ENCODE measurements around the gene HOXA7.

The HOXA7 gene

GRCh38 chr7:27159266-27160144, 3.0 kb upstream of the HOXA7 start:
- H3K4me3 ChIP-seq: peak overlapping the region; percentile 68
- no peak for TF ChIP-seq CTCF (IDR thresholded peaks at IDR 0.05)
- H3K27ac ChIP-seq: no peak overlapping the region
- DNase-seq (ENCODE audit: low spot score): no peak

GRCh38 chr7:27158436-27159265, 2.2 kb upstream of the HOXA7 start:
- Histone ChIP-seq H3K4me3 (no peak overlapping the region), H3K27ac (no peak overlapping the region)
- TF ChIP-seq CTCF (IDR thresholded peaks at IDR 0.05): no peak
- DNase-seq (ENCODE audit: low spot score): no peak

- H3K4me3 ChIP-seq: no peak overlapping the region
- no peak overlapping the region for H3K27ac ChIP-seq
- no peak for TF ChIP-seq CTCF (IDR thresholded peaks at IDR 0.05)
- DNase-seq (ENCODE audit: low spot score): no peak
Measured at GRCh38 chr7:27157702-27158431, 1.4 kb upstream of the HOXA7 start.

- no peak overlapping the region for H3K27ac ChIP-seq
- DNase-seq (ENCODE audit: low spot score): no peak
- no peak for TF ChIP-seq CTCF (IDR thresholded peaks at IDR 0.05)
- H3K4me3 ChIP-seq: peak overlapping the region; percentile 53
Measured at GRCh38 chr7:27156916-27157701, 634 bp upstream of the HOXA7 start.

GRCh38 chr7:27155816-27156507, 513 bp downstream of the HOXA7 start:
- H3K27ac ChIP-seq: no peak overlapping the region
- peak overlapping the region; percentile 53 for H3K4me3 ChIP-seq
- DNase-seq (ENCODE audit: low spot score): no peak

More at GRCh38 chr7:27155816-27156507, 513 bp downstream of the HOXA7 start:
- no peak for TF ChIP-seq CTCF (IDR thresholded peaks at IDR 0.05)

Measured in coronary artery (tissue), 2 donors.